GM19043 (cell line): ENCODE results near the gene TMTC3.

Source experiments
- ATAC-seq: cut with Tn5 transposase; IDR thresholded peaks from one replicate; pipeline ENCODE4 v1.9.1; 2021; ENCODE audit warnings: low read depth; ENCODE audit not compliant: unreplicated experiment

Gene TMTC3

DNA sequence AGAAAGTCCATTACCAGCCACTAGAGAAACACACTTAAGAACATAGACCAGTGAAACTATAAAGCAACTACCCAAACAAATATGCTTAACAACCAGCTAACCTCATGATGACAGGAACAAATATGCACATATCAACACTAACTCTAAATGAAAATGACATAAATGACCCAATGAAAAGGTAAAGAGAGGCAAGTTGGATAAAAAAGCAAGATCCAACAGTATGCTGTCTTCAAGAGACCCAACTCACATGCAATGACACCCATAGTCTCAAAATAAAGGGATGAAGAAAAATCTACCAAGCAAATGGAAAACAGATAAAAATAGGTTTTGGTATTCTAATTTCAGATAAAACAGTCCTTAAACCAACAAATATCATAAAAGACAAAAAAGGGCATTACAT is 77.8 kb downstream of the TMTC3 start:
- ATAC-seq, result no peak

DNA sequence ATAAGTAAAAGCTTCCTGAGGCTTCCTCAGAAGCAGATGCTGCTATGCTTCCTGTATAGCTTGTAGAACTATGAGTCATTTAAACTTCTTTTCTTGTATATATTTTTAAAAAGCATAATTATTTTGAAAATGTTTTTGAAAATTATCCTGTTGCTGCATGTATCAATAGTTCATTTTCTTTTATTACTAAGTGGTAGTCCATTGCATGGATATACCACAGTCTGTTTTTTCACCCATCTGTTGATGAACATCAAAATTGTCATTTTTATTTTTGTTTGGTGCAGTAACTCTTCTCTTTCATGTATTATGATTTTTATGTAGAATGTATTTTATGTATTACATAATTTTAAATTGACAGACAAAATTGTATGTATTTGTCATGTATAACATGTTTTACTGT is 81.4 kb downstream of the TMTC3 start:
- ATAC-seq, result no peak

DNA sequence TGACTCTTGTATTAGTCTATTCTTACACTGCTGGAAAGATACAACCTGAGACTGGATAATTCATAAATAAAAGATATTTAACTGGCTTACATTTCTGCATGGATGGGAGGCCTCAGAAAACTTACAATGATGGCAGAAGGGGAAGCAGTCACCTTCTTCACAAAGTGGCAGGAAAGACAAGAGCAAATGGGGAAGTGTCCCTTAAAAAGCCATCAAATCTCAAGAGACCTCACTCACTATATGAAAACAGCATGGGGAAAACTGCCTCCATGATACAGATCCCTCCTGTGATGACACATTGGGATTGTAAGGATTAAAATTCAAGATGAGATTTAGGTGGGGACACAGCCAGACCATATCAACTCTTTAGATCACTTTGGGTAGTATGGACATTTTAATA is 83.7 kb downstream of the TMTC3 start:
- ATAC-seq, result no peak

DNA sequence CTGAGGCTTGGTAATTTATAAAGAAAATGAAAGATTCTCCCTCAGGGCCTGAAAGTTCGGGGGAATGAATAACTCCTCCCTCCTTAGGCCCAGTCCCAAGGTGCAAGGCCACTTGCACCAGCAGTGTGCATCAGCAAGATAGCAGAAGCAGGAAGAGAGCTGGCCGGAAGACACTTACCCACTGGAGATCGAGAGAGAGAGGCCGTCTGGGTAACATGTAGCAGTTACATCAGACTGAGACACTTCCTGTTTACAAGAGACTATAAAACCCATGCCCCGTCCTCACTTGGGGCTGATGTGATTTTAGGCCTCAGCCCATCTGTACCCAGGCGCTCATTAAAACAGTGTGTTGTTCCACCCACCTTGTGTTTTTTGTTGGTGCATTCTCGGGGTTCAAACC is 85.2 kb downstream of the TMTC3 start:
- ATAC-seq, result no peak

DNA sequence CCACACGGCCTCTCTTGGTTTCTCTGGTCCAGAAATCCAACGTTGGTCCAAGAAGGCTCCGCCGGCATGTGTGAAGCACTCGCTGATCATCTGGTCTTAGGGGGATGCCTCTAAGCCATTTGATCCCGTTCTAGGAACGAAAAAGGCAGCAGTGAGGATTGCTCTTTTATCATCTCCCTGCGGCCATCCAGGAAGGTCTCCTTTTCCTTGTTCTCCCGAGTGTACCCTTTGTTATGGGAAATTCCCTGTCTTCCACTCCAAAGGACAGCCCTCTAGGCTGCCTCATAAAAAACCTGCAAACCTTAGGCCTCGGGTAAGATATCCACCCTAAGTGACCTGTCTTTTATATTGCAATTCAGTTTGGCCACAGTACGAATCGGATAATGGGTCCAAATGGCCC is 85.8 kb downstream of the TMTC3 start:
- no peak for ATAC-seq

DNA sequence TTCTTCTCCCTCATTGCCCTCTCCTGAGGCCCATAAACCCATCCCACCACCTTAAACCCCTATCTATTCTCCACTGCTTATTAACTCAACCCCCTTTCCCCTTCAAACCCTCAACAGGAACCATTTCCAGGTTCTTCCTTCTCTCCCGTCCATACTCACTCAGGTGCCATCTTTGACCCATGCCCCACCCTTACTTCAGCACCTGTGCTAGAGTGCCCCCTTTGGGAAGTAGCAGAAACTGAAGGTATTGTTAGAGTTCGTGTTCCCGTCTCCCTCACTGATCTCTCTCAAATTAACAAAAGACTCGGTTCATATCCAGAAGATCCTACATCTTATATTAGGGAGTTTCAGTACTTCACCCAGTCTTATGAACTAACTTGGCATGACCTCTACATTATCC is 86.6 kb downstream of the TMTC3 start:
- ATAC-seq, result no peak

DNA sequence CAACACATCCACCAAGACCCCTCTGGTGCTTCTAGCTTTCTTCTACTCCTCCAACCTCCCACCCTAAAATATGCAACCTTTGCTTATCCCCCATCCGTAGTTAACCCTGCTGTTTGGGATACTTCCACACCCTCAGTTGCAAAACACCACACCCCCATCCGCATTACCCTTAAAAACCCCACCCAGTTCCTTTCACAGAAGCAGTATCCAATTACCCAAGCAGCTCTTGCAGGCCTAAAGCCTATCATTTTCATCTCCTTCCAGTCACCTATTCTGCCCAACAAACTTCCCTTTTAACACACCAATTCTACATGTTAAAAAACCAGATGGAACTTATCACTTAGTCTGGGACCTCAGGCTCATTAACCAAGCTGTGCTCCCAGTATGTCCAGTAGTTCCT is 88.2 kb downstream of the TMTC3 start:
- ATAC-seq, result no peak

DNA sequence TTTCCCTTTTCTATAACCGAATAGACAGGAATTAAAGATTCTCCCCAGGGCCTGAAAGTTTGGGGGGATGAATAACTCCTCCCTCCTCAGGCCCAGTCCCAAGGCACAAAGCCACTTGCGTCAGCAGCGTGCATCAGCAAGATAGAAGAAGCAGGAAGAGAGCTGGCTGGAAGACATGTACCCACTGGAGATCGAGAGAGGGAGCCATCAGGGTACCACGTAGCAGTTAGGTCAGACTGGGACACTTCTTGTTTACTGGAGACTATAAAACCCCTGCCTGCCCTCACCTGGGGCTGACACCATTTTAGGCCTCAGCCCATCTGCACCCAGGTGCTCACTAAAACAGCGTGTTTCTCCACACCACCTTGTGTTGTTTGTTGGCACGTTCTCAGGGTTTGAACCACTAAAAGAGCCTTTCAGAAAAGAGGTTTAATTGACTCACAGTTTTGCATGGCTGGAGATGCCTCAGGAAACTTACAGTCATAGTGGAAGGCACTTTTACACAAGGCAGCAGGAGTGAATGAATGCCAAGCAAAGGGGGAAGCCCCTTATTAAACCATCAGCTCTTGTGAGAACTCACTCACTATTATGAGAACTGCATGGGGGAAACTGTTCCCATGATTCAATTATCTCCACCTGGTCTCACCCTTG is 93.2 kb downstream of the TMTC3 start:
- no peak for ATAC-seq

DNA sequence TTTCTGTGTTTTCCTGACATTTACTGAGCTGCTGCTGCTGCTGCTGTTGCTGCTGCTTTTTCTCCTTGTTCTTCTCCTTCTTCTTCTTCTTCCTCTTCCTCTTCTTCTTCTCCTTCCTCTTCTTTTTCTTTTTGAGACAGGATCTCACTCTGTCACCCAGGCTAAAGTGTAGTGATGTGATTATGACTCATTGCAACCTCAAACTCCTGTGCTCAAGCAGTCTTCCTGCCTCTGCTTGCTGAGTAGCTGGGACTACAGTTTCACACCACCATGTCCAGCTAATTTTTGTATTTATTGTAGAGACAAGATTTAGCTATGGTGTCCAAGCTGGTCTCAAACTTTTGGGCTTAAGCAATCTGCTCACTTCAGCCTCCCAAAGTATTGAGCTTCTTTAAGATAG is 95.8 kb downstream of the TMTC3 start:
- peak; percentile 48 for ATAC-seq

DNA sequence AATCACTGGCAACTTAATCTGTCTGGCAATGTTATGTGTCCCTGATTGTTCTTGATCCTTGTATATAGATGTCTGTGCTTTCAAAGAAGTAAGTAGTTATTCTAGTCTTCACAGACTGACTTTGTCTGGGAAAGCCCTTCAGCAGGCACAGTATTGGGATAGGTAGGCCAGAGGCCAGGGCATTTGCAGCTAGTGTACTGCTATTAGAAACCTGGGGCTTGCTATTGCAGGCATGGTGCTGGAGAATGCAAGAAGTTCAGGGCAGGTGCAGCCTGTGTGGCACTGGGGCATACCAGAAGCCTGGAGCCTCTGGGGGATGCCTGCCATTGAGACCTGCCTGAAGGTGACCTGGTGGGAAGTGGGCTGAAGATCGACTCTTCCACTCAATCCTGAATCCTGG is 96.3 kb downstream of the TMTC3 start:
- peak; percentile 20 for ATAC-seq

DNA sequence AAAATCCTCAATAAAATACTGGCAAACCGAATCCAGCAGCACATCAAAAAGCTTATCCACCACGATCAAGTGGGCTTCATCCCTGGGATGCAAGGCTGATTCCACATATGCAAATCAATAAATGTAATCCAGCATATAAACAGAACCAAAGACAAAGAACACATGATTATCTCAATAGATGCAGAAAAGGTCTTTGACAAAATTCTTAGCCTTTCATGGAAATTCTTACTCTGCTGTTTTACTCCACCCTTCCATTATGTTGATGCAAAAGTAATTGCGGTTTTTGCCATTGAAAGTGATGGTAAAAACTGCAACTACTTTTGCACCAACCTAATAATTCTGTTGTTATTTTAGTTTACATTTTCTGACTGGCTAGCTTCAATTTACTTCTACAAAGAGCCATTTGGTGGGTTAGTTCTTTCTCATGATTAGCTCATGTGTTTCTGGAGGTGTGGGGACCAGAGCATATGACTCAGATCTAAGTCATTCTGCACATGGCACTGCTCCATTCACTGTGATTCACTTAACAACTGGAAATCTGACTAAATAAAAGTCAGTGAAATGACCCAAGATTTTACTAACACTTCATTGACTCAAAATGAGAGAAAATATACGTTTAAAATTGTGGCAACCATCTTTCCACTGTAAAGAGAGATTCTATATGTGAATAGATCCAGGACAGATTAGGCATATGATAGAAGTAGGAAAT is 99.9 kb downstream of the TMTC3 start:
- no peak for ATAC-seq

DNA sequence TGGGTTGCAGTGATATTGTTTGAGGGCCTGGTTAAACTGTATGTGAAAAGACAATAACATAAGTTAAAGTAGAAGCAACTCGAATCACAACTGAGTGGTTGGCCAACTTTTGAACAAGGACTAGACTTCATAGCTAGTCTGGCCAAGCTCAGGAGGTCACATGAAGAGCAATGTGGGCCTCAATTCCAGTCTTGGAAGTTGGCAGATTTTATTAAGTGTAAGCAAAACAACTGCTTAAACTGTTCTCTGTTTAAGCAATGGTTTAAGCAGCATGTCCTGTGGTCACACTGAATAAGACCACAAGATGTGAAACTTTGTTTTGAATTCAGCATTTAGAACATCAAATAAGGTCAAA is 100.4 kb downstream of the TMTC3 start:
- no peak for ATAC-seq

DNA sequence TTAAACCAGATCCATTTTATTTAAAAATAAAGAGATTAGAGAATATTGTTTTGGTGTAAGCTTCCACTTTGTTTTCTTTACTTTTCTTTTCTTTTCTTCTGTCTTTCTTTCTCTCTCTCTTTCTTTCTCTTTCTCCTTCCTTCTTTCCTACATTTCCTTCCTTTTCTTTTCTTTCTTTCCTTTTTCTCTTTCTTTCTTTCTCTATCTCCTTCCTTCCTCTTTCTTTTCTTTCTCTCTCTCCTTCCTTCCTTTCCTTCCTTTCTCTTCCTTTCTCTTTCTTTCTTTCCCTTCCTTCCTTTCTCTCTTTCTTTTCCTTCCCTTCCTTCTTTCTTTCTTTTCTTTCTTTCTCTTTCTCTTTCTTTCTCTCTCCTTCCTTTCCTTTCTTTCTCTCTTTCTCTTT is 100.8 kb downstream of the TMTC3 start:
- ATAC-seq, result no peak

DNA sequence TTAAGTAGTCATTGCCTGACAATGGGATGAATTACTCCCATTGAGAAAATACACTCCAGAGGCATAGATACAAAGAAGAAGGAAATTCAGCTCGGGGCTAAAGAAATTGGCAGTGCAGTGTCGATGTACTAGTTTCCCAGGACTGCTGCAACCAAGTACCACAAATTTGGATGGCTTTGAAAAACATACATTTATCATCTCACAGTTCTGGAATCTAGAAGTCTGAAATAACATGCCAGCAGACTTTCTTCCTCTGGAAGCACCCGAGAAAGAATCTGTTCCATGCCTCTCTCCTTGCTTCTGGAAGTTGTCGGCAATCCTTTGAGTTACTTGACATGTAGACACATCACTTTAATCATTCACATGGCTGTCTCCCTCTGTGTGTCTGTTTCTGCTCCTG is 101.9 kb downstream of the TMTC3 start:
- ATAC-seq, result no peak

DNA sequence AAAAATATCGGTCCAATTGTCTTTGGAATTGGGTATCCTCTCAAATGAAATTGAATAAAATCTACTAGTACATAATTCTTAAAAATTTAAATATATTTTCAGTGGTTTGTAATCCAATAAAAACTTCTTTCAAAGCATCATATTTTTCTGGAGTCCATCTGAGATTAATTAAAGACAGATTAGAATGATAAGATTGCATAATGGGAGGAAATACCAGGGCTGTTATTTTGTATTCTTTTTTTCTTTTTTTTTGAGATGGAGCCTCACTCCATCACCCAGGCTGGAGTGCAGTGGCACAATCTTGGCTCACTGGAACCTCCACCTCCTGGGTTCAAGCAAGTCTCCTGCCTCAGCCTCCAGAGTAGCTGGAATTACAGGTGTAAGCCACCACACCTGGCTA is 103.8 kb downstream of the TMTC3 start:
- ATAC-seq, result no peak

DNA sequence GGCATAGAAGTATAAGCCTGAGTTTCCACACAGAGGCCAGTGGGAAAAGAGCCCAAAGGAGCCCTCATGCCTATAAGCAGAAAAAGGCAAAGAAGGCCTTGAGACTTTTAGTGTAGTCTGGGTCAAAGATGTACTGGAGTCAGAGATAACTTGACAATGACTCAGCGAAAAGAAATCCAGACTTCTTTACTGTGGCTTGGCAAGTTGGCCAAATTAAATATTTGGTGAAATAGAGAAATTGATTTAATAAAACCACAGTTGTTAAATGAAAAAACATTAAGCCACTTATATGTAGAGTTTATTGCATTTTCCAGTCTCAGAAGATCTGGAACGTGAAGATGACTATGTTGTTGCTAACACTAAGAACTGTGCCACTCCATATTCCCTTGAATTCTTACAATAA is 105.1 kb downstream of the TMTC3 start:
- ATAC-seq, result no peak

DNA sequence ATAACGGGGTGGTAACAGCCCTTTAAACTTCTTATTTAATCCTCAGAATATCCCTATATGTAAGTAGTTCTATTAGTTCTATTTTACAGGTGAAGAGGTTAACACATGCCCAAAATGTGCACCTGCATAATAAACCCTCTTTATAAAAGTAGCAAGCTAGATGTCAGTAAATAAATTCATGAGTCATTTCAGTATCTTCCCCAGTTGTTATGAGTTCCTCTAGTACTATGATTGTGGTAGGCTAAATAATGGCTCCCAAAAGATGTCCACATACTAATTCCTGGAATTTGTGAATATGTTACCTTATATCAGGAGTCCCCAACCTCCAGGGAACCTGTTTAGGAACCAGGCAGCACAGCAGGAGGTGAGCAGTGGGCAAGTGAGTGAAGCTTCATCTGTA is 106.5 kb downstream of the TMTC3 start:
- ATAC-seq, result no peak
